IPS-20b (cell line): ENCODE measurements around the gene LEUTX.
A peak's percentile ranks its signal among the peaks of the same experiment; 100 is the strongest.

ENCODE experiments used
- H3K27ac ChIP-seq: one replicate; pipeline ENCODE4 v1.5.1; 2013; ENCODE audit warnings: low read length
- H3K27me3 ChIP-seq: 2 replicates; pipeline ENCODE4 v1.6.1; 2013; ENCODE audit warnings: mild to moderate bottlenecking, low read length, inconsistent platforms; ENCODE audit not compliant: insufficient read depth
- H3K36me3 ChIP-seq: 2 replicates; pipeline ENCODE4 v1.6.1; 2013; ENCODE audit warnings: low read depth, mild to moderate bottlenecking, inconsistent platforms, low read length, moderate library complexity; ENCODE audit not compliant: insufficient read depth
- H3K4me1 ChIP-seq: 2 replicates; pipeline ENCODE4 v1.6.1; 2013; ENCODE audit warnings: mild to moderate bottlenecking, control low read depth, inconsistent platforms, low read length, moderate library complexity; ENCODE audit not compliant: insufficient read depth
- H3K4me3 ChIP-seq: 2 replicates; pipeline ENCODE4 v1.5.1; 2013; ENCODE audit warnings: mild to moderate bottlenecking, low read length, inconsistent platforms
- H3K9ac ChIP-seq: 2 replicates; pipeline ENCODE4 v1.6.1; 2013; ENCODE audit warnings: low read depth, mild to moderate bottlenecking, inconsistent platforms, low read length, moderate library complexity
- H3K9me3 ChIP-seq: 2 replicates; pipeline ENCODE4 v1.6.1; 2013; ENCODE audit warnings: mild to moderate bottlenecking, low read depth, low read length, inconsistent platforms; ENCODE audit not compliant: insufficient read depth

LEUTX gene

GRCh38 chr19:39833464-39834286 is 55.0 kb downstream of the LEUTX start, which contains the start of gene DYRK1B:
Gene DYRK1B (minus strand): TSS chr19:39834162. CDS start chr19:39831867, 2,295 bp downstream.
- H3K27ac ChIP-seq: peak within 1 kb of the TSS; percentile 94
- H3K4me1 ChIP-seq: peaks cover 4% of the 10 kb centered on the region
- no peaks in the 10 kb centered on the region for H3K9me3 ChIP-seq
- peaks cover 72% of the 10 kb centered on the region for H3K36me3 ChIP-seq
- H3K4me3 ChIP-seq: peak within 1 kb of the TSS; percentile 91
- peak within 1 kb of the TSS; percentile 91 for H3K9ac ChIP-seq
- no peaks in the 10 kb centered on the region for H3K27me3 ChIP-seq

GRCh38 chr19:39834287-39834841 is 55.7 kb downstream of the LEUTX start:
- Histone ChIP-seq H3K27ac (no peak overlapping the region), H3K9ac (no peak overlapping the region), H3K36me3 (peaks cover 74% of the 10 kb centered on the region), H3K9me3 (no peaks in the 10 kb centered on the region), H3K27me3 (no peaks in the 10 kb centered on the region), H3K4me1 (peaks cover 4% of the 10 kb centered on the region), H3K4me3 (peak overlapping the region; percentile 91; the same call in 1 of the 2 replicates)
